Endothelial cell (in vitro differentiated cells): ENCODE data around the gene ACTR10. TPM values are rescaled to one million over a fixed set of nuclear protein-coding genes. Genes with fewer than 3 reads are reported as not detected.

ENCODE experiments used
- DNase-seq: peaks from one replicate; pipeline ENCODE4 v3.0.0; 2021; ENCODE audit warnings: low spot score
- H3K27ac Mint-ChIP-seq: one replicate; pipeline ENCODE4 v1.8.0; 2021; ENCODE audit warnings: mixed read lengths, inconsistent platforms; ENCODE audit not compliant: unreplicated experiment
- H3K27me3 Mint-ChIP-seq: one replicate; pipeline ENCODE4 v1.8.0; 2021; ENCODE audit warnings: mild to moderate bottlenecking, moderate library complexity, mixed read lengths, inconsistent platforms; ENCODE audit not compliant: unreplicated experiment
- H3K36me3 Mint-ChIP-seq: one replicate; pipeline ENCODE4 v1.8.0; 2021; ENCODE audit warnings: mild to moderate bottlenecking, low read depth, mixed read lengths, inconsistent platforms; ENCODE audit not compliant: unreplicated experiment
- H3K4me1 Mint-ChIP-seq: one replicate; pipeline ENCODE4 v1.8.0; 2021; ENCODE audit warnings: mild to moderate bottlenecking, mixed read lengths, inconsistent platforms; ENCODE audit not compliant: unreplicated experiment
- H3K4me3 Mint-ChIP-seq: one replicate; pipeline ENCODE4 v1.8.0; 2021; ENCODE audit warnings: mild to moderate bottlenecking, mixed read lengths, inconsistent platforms; ENCODE audit not compliant: unreplicated experiment
- H3K9me3 Mint-ChIP-seq: one replicate; pipeline ENCODE4 v1.8.0; 2021; ENCODE audit warnings: mixed read lengths, inconsistent platforms; ENCODE audit not compliant: unreplicated experiment
- CTCF ChIP-seq: fragments of 200-600 bp; sonication (generic); IDR thresholded peaks from one replicate; pipeline ENCODE4 v1.5.0; 2021; ENCODE audit warnings: antibody characterized with exemption; ENCODE audit not compliant: unreplicated experiment
- total RNA-seq: library from RNA; stranded (reverse); fragmentation: NEBNext Ultra II Directional; extraction: Animal tissue kit (Norgen Biotek cat#: 25700); gene quantifications from one replicate; pipeline ENCODE4 v1.2.1, GENCODE V29; 2021; ENCODE audit not compliant: unreplicated experiment

The ACTR10 gene
- total RNA-seq, 1 donor from 2014 or later, result 50.2 TPM

- Mint-ChIP-seq H3K36me3 (peaks cover 15% of the 10 kb centered on the region), H3K27ac (peak overlapping the region; percentile 68), H3K9me3 (no peaks in the 10 kb centered on the region), H3K4me3 (no peak overlapping the region), H3K4me1 (peaks cover 16% of the 10 kb centered on the region), H3K27me3 (no peaks in the 10 kb centered on the region)
- no peak for DNase-seq
- TF ChIP-seq CTCF, result no peak
These were observed 82.0 kb downstream of the ACTR10 start for GRCh38 chr14:58281969-58282368.

- no peaks in the 10 kb centered on the region for H3K27me3 Mint-ChIP-seq
- DNase-seq, result no peak
- TF ChIP-seq CTCF, result no peak
- H3K4me3 Mint-ChIP-seq, result no peak overlapping the region
- H3K36me3 Mint-ChIP-seq, result peaks cover 20% of the 10 kb centered on the region
- H3K27ac Mint-ChIP-seq, result no peak overlapping the region
- H3K4me1 Mint-ChIP-seq, result peaks cover 16% of the 10 kb centered on the region
- H3K9me3 Mint-ChIP-seq, result no peaks in the 10 kb centered on the region
These were observed 83.1 kb downstream of the ACTR10 start for GRCh38 chr14:58282925-58283593.

GRCh38 chr14:58283730-58284129 is 83.8 kb downstream of the ACTR10 start:
- H3K4me3 Mint-ChIP-seq, result no peak overlapping the region
- no peak for DNase-seq
- peaks cover 18% of the 10 kb centered on the region for H3K4me1 Mint-ChIP-seq
- peaks cover under 1% of the 10 kb centered on the region for H3K27me3 Mint-ChIP-seq
- TF ChIP-seq CTCF, result no peak
- no peaks in the 10 kb centered on the region for H3K9me3 Mint-ChIP-seq
- peaks cover 25% of the 10 kb centered on the region for H3K36me3 Mint-ChIP-seq
- no peak overlapping the region for H3K27ac Mint-ChIP-seq

GRCh38 chr14:58285132-58285531 is 85.2 kb downstream of the ACTR10 start:
- Mint-ChIP-seq H3K4me1 (peaks cover 20% of the 10 kb centered on the region), H3K4me3 (peak overlapping the region; percentile 3), H3K27ac (no peak overlapping the region), H3K27me3 (peaks cover 2% of the 10 kb centered on the region), H3K36me3 (peaks cover 29% of the 10 kb centered on the region), H3K9me3 (no peaks in the 10 kb centered on the region)
- no peak for DNase-seq
- no peak for TF ChIP-seq CTCF

Other genes starting within 250 kb of the ACTR10 start
- gene ARMH4, start 47.9 kb upstream of the ACTR10 start, total RNA-seq, result 10.5 TPM
- gene PSMA3, start 44.7 kb downstream of the ACTR10 start, total RNA-seq, result 180 TPM
- 45.4 TPM for gene ARID4A, start 98.4 kb downstream of the ACTR10 start, total RNA-seq
- gene TOMM20L, start 195.8 kb downstream of the ACTR10 start, total RNA-seq, result not detected
- 42.1 TPM for gene TIMM9, start 227.4 kb downstream of the ACTR10 start, total RNA-seq
- 18.3 TPM for gene KIAA0586, start 227.6 kb downstream of the ACTR10 start, total RNA-seq